ENCODE data around the gene GRIA1.

- TF ChIP-seq CTCF (IDR thresholded peaks at IDR 0.05): no peak
- TF ChIP-seq EZH2 (IDR thresholded peaks at IDR 0.05): no peak
Observed at GRCh38 chr5:153461341-153461740, 29.1 kb upstream of the GRIA1 start.

Data from neural progenitor cell (in vitro differentiated cells).